ENCODE data around the gene ANKS6.

- no peak for TF ChIP-seq MYC (IDR thresholded peaks at IDR 0.05; ENCODE audit: low read depth, low read length)
- no peak for TF ChIP-seq CTCF (IDR thresholded peaks at IDR 0.05; ENCODE audit: low read depth, low read length)
- TF ChIP-seq POLR2A (IDR thresholded peaks at IDR 0.05; ENCODE audit: extremely low read depth, insufficient read length) = no peak
Measured at GRCh38 chr9:98770717-98771116, 25.6 kb downstream of the ANKS6 start.
